Endothelial cell of umbilical vein (primary cell): ENCODE data around the gene SERPIND1. TPM values are rescaled to one million over a fixed set of nuclear protein-coding genes. Genes with fewer than 3 reads are reported as not detected.

Experiments used
- BruUV-seq: library from RNA; stranded (reverse); fragments of 400-500 nt; replicated peaks from 2 replicates; lab custom pipeline; 2021; lab: Mats Ljungman, UMichigan
- CTCF ChIA-PET: fragments of 300-600, 350-600 bp; sonication (Branson Sonifier 250); formaldehyde crosslinking; loops from one replicate; lab custom pipeline; 2021; ENCODE audit warnings: antibody characterized with exemption, inconsistent platforms; lab: Charles Lee
- POLR2A ChIA-PET: fragments of 300-600, 350-600 bp; sonication (Branson Sonifier 250); formaldehyde crosslinking; loops from one replicate; lab custom pipeline; 2021; ENCODE audit warnings: antibody characterized with exemption, inconsistent platforms; lab: Charles Lee
- DNase-seq: peaks from one replicate; pipeline ENCODE4 v3.0.0-alpha.2; 2011; ENCODE audit warnings: low read depth, low spot score
- FAIRE-seq: peaks from 2 replicates; lab custom pipeline; 2011; peaks lifted over from hg19 to GRCh38; lab: Jason Lieb, UNC
- H2AFZ ChIP-seq: 2 replicates; pipeline ENCODE4 v1.6.0; 2012; ENCODE audit warnings: low read depth, low read length, control low read depth, inconsistent platforms
- H3K27ac ChIP-seq: 2 replicates; pipeline ENCODE4 v1.5.1; 2011; ENCODE audit warnings: low read depth, mild to moderate bottlenecking, control low read depth, low read length, moderate library complexity; ENCODE audit not compliant: insufficient read depth
- H3K27me3 ChIP-seq, 2 experiments: 2 replicates each; pipeline versions ENCODE4 v1.6.0 to v1.6.1; 2011; ENCODE audit warnings: low read length in 2 of 2, mixed read lengths in 1 of 2; ENCODE audit not compliant: control insufficient read depth in 2 of 2, insufficient read depth in 2 of 2
- H3K36me3 ChIP-seq, 2 experiments: 2 replicates in 1 of 2; 3 replicates in 1 of 2; pipeline ENCODE4 v1.5.1; 2011; ENCODE audit warnings: low read length in 2 of 2, mild to moderate bottlenecking in 1 of 2, moderate library complexity in 1 of 2; ENCODE audit not compliant: control insufficient read depth in 2 of 2, insufficient read depth in 2 of 2; ENCODE audit errors: extremely low read depth in 1 of 2
- H3K4me1 ChIP-seq: 3 replicates; pipeline ENCODE4 v1.5.1; 2011; ENCODE audit warnings: mild to moderate bottlenecking, low read length; ENCODE audit not compliant: control insufficient read depth, insufficient read depth; ENCODE audit errors: extremely low read depth
- H3K4me2 ChIP-seq: 2 replicates; pipeline ENCODE4 v1.6.1; 2011; ENCODE audit warnings: low read length, control low read depth, mixed read lengths; ENCODE audit not compliant: insufficient read depth
- H3K4me3 ChIP-seq, 3 experiments: fragments of 200-600 bp in 1 of 3; sonication (generic), shearing (Covaris generic) in 1 of 3; replicated peaks in 1 of 3; 2 replicates each; pipeline ENCODE4 v1.5.1; 2011 to 2016; ENCODE audit warnings: control low read depth in 3 of 3, low read length in 3 of 3, mild to moderate bottlenecking in 2 of 3, inconsistent platforms in 1 of 3, low read depth in 1 of 3, moderate library complexity in 1 of 3; ENCODE audit not compliant: insufficient read depth in 1 of 3
- H3K79me2 ChIP-seq: 2 replicates; pipeline ENCODE4 v1.6.0; 2012; ENCODE audit warnings: low read length, inconsistent platforms; ENCODE audit not compliant: control insufficient read depth, insufficient read depth
- H3K9ac ChIP-seq: replicated peaks from 2 replicates; pipeline ENCODE3; 2011; ENCODE audit warnings: low read length, control low read depth; ENCODE audit not compliant: insufficient read depth; ENCODE audit errors: extremely low read depth
- H3K9me1 ChIP-seq: replicated peaks from 3 replicates; pipeline ENCODE4 v1.6.0; 2011; ENCODE audit warnings: mild to moderate bottlenecking, low read length; ENCODE audit not compliant: control insufficient read depth, insufficient read depth; ENCODE audit errors: extremely low read depth
- H3K9me3 ChIP-seq: replicated peaks from 2 replicates; pipeline ENCODE4 v1.5.1; 2012; ENCODE audit warnings: low read length, inconsistent platforms; ENCODE audit not compliant: control insufficient read depth, insufficient read depth
- H4K20me1 ChIP-seq: replicated peaks from 2 replicates; pipeline ENCODE3; 2011; ENCODE audit warnings: mild to moderate bottlenecking, low read length; ENCODE audit not compliant: control insufficient read depth, insufficient read depth; ENCODE audit errors: extremely low read depth
- EZH2 ChIP-seq: IDR thresholded peaks from 2 replicates; pipeline ENCODE4 v1.6.1; 2012; ENCODE audit warnings: borderline replicate concordance, low read depth, mild to moderate bottlenecking, moderate library complexity, low read length, inconsistent platforms; ENCODE audit not compliant: severe bottlenecking
- POLR2A ChIP-seq: IDR thresholded peaks from 2 replicates; pipeline ENCODE4 v1.6.1; 2012; ENCODE audit warnings: low read depth, mild to moderate bottlenecking, control low read depth, low read length
- dilution Hi-C: fragments of 300-500 bp; cut with MboI; formaldehyde crosslinking; loops from one replicate; pipeline ENCODE4 v1.15.0; 2019; ENCODE audit warnings: low sequenced_read_pairs; ENCODE audit not compliant: extremely low pct_ligation_motif_present
- intact Hi-C: fragments of 100-400 bp; cut with micrococcal nuclease; formaldehyde crosslinking; loops from one replicate; pipeline ENCODE4 v1.10.0; 2022
- polyA plus RNA-seq, 4 experiments: library from polyadenylated mRNA; depleted of rRNA in 3 of 4; stranded (reverse) in 3 of 4; unstranded in 1 of 4; fragments of >200 nt; gene quantifications; 2 replicates each; pipeline versions ENCODE4 v1.2.1 to v1.2.3, GENCODE V29; 2011 to 2012; ENCODE audit warnings: missing spikeins in 1 of 4
- total RNA-seq: library from RNA; stranded (reverse); gene quantifications from 2 replicates; pipeline ENCODE4 v1.2.3, GENCODE V29; 2021
- TF ChIP-seq, protein P1 (sequence below), 2 donors: IDR thresholded peaks; 1 replicate in 1 of 2; 2 replicates in 1 of 2; pipeline ENCODE4 v1.5.1; 2011; ENCODE audit warnings: low read length in 2 of 2, mild to moderate bottlenecking in 2 of 2, moderate library complexity in 2 of 2, control low read depth in 1 of 2, inconsistent platforms in 1 of 2, low read depth in 1 of 2; ENCODE audit not compliant: insufficient read depth in 1 of 2; ENCODE audit errors: extremely low read depth in 1 of 2

The SERPIND1 gene
- total and polyA plus RNA-seq, 2 donors (not counting 3 experiments of a cell fraction or from before 2014, with no cell fraction given), result 0.94 to 1.8 TPM

DNA sequence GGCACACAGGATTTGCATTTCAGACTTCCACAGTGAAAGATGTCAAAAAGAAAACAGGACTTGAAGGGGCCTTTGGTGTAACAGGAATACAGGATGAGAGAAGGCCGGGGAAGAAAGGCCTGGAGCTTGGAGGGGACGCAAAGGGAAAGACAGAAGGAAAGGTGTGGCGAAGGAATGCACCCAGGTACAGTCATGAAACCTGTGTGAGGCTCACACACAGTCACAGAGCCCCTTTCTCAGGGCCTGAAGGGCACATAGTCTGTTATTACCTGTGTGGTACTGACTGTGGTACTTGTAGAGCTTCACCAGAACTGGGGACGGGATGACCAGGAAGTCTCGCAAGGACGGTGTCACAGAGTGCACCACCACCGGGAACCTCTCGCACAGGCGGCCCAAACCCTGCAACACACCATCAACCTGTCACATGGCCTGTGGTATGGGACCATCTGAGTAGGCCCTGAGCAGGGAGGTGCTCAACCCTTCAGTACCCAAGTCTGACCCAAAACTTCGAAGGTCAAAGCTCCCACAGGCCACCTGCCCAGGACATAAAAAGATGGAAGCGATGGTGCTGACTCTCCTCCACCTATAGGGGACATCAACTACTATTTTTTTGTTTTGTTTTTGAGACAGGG is 29.1 kb downstream of the SERPIND1 start:
- Histone ChIP-seq H3K27ac (no peak overlapping the region), H3K4me3 (no peak overlapping the region), H3K4me2 (no peak overlapping the region), H3K9me3 (no peaks in the 10 kb centered on the region), H3K4me1 (no peaks in the 10 kb centered on the region), H3K36me3 (peaks cover 0 to 24% of the 10 kb centered on the region in 2 experiments), H4K20me1 (no peaks in the 10 kb centered on the region), H2AFZ (no peak overlapping the region), H3K9me1 (no peaks in the 10 kb centered on the region), H3K9ac (no peak overlapping the region), H3K27me3 (no peaks in the 10 kb centered on the region), H3K79me2 (no peaks in the 10 kb centered on the region)
- no peak for FAIRE-seq
- BruUV-seq, result no TSS peak
- intact Hi-C loops (no loop called here), dilution Hi-C loops (no loop called here)
- POLR2A ChIA-PET, result no interaction called here
- no peak for DNase-seq
- no peak for TF ChIP-seq POLR2A
- CTCF ChIA-PET, result interaction anchor here (1.4 to 3.0 kb wide), 8 partner anchors 9 to 179 kb away, joined by 3 to 26 read pairs (median 8); partner anchors contain the start of genes LZTR1 and SERPIND1

DNA sequence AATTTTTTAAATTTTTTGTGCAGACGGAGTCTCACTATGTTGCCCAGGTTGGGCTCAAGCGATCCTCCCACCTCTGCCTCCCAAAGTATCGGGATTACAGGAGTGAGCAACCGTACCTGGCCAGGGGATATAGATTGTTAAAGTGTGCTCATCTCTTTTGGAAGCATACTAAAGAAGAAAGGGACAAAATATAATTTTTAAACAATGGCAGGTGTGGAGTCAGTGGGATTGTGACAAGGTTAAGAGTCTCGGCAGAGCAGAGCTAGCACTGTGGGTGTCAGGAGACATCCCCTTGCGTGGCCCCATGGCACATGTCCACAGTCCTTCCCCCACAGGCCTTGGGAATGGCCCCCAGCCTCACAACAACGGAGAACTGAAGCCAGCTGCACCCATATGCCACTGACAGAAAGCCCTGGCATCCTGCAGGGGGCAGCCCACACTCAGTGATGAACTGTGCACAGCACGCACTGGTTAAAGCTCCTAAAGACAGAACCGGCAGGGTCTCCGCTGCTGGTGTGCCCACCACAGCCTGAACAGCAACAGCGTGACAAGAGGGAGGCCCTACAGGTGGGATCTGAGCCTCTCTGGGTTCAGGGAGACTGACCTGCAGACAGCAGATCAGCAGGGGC is 29.9 kb downstream of the SERPIND1 start:
- no peaks in the 10 kb centered on the region for H3K9me1 ChIP-seq
- TF ChIP-seq, protein P1, sequence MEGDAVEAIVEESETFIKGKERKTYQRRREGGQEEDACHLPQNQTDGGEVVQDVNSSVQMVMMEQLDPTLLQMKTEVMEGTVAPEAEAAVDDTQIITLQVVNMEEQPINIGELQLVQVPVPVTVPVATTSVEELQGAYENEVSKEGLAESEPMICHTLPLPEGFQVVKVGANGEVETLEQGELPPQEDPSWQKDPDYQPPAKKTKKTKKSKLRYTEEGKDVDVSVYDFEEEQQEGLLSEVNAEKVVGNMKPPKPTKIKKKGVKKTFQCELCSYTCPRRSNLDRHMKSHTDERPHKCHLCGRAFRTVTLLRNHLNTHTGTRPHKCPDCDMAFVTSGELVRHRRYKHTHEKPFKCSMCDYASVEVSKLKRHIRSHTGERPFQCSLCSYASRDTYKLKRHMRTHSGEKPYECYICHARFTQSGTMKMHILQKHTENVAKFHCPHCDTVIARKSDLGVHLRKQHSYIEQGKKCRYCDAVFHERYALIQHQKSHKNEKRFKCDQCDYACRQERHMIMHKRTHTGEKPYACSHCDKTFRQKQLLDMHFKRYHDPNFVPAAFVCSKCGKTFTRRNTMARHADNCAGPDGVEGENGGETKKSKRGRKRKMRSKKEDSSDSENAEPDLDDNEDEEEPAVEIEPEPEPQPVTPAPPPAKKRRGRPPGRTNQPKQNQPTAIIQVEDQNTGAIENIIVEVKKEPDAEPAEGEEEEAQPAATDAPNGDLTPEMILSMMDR (IDR thresholded peaks at IDR 0.05; ENCODE audit: extremely low read depth in 1 of 2, insufficient read depth in 1 of 2, low read depth in 1 of 2, low read length in 2 of 2), result peak; percentile 42 to 69
- TF ChIP-seq EZH2, result no peak
- H3K36me3 ChIP-seq, result peaks cover 0 to 22% of the 10 kb centered on the region in 2 experiments
- no peaks in the 10 kb centered on the region for H3K27me3 ChIP-seq
- no peaks in the 10 kb centered on the region for H4K20me1 ChIP-seq
- no peak overlapping the region for H2AFZ ChIP-seq
- POLR2A ChIA-PET, result no interaction called here
- dilution Hi-C loops (no loop called here), intact Hi-C loops (no loop called here)
- FAIRE-seq, result no peak
- no peak overlapping the region for H3K4me3 ChIP-seq
- H3K4me2 ChIP-seq, result no peak overlapping the region
- no peak overlapping the region for H3K9ac ChIP-seq
- no peaks in the 10 kb centered on the region for H3K9me3 ChIP-seq
- H3K79me2 ChIP-seq, result no peaks in the 10 kb centered on the region
- BruUV-seq, result no TSS peak
- no peaks in the 10 kb centered on the region for H3K4me1 ChIP-seq
- CTCF ChIA-PET, result interaction anchor here (0.6 to 3.0 kb wide), 16 partner anchors 9 to 300 kb away, joined by 3 to 26 read pairs (median 4); partner anchors contain the start of genes LZTR1 and SERPIND1
- peak; percentile 27 for DNase-seq
- no peak overlapping the region for H3K27ac ChIP-seq
